Thyroid gland (tissue), 4 donors: ENCODE measurements around the gene CEP72.
"Not testable (repeated sequence)": the region's sequence is repeated elsewhere in the genome, so short reads cannot be mapped to it uniquely, and the experiment has no call there.

Experiments used
- CTCF ChIP-seq, 6 experiments: fragments of 200-600 bp in 3 of 6; fragments of 450-650 bp in 3 of 6; sonication (generic) in 3 of 6; IDR thresholded peaks; one replicate each; pipeline ENCODE4 v1.5.1; 2016 to 2019; ENCODE audit warnings: antibody characterized with exemption in 6 of 6, mild to moderate bottlenecking in 2 of 6, inconsistent platforms in 1 of 6, moderate library complexity in 1 of 6
- POLR2A ChIP-seq, 2 donors: fragments of 450-650 bp; IDR thresholded peaks; one replicate each; pipeline ENCODE4 v1.6.1; 2017; ENCODE audit warnings: antibody characterized with exemption in 2 of 2, mild to moderate bottlenecking in 2 of 2, moderate library complexity in 1 of 2

GRCh38 chr5:691049-691448, 78.9 kb downstream of the CEP72 start:
- not testable (repeated sequence) for TF ChIP-seq CTCF, POLR2A (IDR thresholded peaks at IDR 0.05)
